Measurements from ENCODE around the gene GRID1. TPM values are rescaled to one million over a fixed set of nuclear protein-coding genes. Genes with fewer than 3 reads are reported as not detected.

The GRID1 gene
- total and polyA plus RNA-seq, 10 of the 15 experiments (the other 5 are each of a cell fraction or from before 2014, with no cell fraction given) = 0.04 to 0.62 (median 0.08) TPM; not detected in 5

DNA sequence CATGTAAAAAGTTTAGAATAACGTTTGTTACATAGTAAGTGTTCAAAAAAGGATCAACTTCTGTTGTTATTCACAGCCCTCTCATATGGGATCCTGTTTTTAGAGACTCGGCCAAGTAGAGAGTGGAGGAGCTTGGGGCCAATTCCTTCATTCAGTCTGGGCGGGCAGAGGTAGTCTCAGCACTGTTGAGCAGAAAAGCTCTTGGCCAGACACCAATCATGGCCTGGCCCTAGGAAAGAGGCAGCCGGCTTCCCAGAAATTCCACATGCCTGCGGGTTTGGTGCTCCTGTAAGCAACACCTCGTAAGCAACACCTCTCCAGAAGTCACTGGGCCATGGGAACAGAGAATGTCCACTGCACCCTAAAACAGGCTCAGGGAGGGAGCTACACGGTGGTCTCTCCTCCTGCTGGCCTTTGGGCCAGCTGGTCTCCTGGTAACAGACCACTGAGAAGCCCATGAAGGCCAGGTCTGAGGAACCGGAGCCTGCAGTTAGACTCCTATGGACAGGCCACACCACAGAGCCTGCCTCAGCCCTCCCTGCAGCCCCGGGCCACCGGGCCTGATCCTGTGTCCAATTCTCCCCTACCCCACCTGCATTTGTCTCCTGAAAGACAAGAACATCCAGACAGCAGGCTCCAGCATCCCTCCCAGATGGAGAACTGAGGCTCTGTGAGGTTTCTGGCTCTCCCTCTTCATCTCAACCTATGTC lies 149.1 kb downstream of the GRID1 start:
- Histone ChIP-seq H4K20me1 (ENCODE audit: control insufficient read depth, insufficient read depth) (no peaks in the 10 kb centered on the region), H3K27me3 (replicated peaks in 1 of 2; ENCODE audit: control insufficient read depth in 2 of 2, insufficient read depth in 2 of 2, low read length in 1 of 2) (peaks cover 1 to 4% of the 10 kb centered on the region in 2 experiments; a peak in 2 of 4 replicates), H2AFZ (ENCODE audit: control insufficient read depth, low read depth, low read length) (no peak overlapping the region), H3K4me3 (no peak overlapping the region), H3K9me3 (replicated peaks; ENCODE audit: control insufficient read depth, insufficient read depth, low read length) (no peaks in the 10 kb centered on the region), H3K36me3 (ENCODE audit: control insufficient read depth in 2 of 2, insufficient read depth in 2 of 2, low read length in 1 of 2) (no peaks in the 10 kb centered on the region), H3K4me1 (ENCODE audit: control insufficient read depth, insufficient read depth, low read length) (no peaks in the 10 kb centered on the region), H3K79me2 (ENCODE audit: control insufficient read depth, insufficient read depth, low read length) (no peaks in the 10 kb centered on the region), H3K27ac (ENCODE audit: control insufficient read depth, insufficient read depth) (no peak overlapping the region), H3K9ac (ENCODE audit: control insufficient read depth, insufficient read depth, low read length) (no peak overlapping the region), H3K4me2 (ENCODE audit: control insufficient read depth, insufficient read depth) (no peak overlapping the region)
- POLR2A ChIA-PET = no interaction called here
- TF ChIP-seq BRCA1 (IDR thresholded peaks at IDR 0.05; ENCODE audit: low read depth, low read length) (no peak), POLR2A (IDR thresholded peaks at IDR 0.05; ENCODE audit: low read depth, low read length) (no peak), IKZF1 (conservative IDR thresholded peaks at IDR 0.05) (no peak), RELA (IDR thresholded peaks at IDR 0.05; ENCODE audit: borderline replicate concordance, partially characterized antibody) (no peak), CEBPB (IDR thresholded peaks at IDR 0.05; ENCODE audit: borderline replicate concordance in 1 of 2, low read depth in 2 of 2, low read length in 2 of 2) (no peak)
- no peak for DNase-seq (ENCODE audit: low read depth, low spot score)
- ATAC-seq = no peak
- WGBS (ENCODE audit: insufficient coverage, insufficient replicate concordance, low lambda C conversion rate, missing lambda C conversion rate) = 23% methylated on average over 10 of the region's 10 CpGs
- SMC1A ChIA-PET (ENCODE audit: uncharacterized antibody, unreplicated experiment) = no interaction called here
- CTCF ChIA-PET = interaction anchor here (1.2 kb wide), 1 partner anchor 152 kb away, joined by 4 read pairs; no protein-coding TSS in a partner anchor
- RAD21 ChIA-PET (ENCODE audit: unreplicated experiment) = no interaction called here
- intact Hi-C loops (cut with micrococcal nuclease; ENCODE audit: unreplicated experiment) = no loop called here
- FAIRE-seq = no peak
- in situ Hi-C loops (cut with MboI) = no loop called here
- BruUV-seq (replicated peaks) = no TSS peak

DNA sequence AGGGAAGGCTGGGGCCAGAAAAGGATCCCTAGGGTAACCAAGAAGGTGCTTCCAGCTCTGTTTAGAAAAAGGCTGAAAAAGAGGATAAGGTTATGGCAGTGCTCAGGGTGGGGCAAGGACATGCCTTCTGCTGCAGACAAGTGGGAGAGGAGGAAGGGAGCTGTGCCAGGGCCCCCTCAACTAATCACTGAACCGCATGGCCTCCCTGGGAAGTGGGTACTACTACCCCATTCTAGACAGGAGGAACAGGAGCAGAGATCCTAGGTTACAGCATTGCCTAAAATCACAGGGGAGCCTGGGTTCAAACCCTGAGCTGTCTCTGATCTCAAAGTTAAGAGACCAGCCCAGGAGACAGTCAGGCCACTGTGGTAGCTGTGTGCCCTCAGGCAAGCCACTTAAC lies 149.7 kb downstream of the GRID1 start:
- intact Hi-C loops (cut with micrococcal nuclease; ENCODE audit: unreplicated experiment) (no loop called here), in situ Hi-C loops (cut with MboI) (no loop called here)
- ATAC-seq (no peak), DNase-seq (ENCODE audit: low read depth, low spot score) (no peak), FAIRE-seq (no peak)
- SMC1A ChIA-PET (ENCODE audit: uncharacterized antibody, unreplicated experiment) = no interaction called here
- 17% methylated on average over 1 of the region's 1 CpG for WGBS (ENCODE audit: insufficient coverage, insufficient replicate concordance, low lambda C conversion rate, missing lambda C conversion rate)
- Histone ChIP-seq H3K9me3 (replicated peaks; ENCODE audit: control insufficient read depth, insufficient read depth, low read length) (no peaks in the 10 kb centered on the region), H3K27ac (ENCODE audit: control insufficient read depth, insufficient read depth) (no peak overlapping the region), H3K36me3 (ENCODE audit: control insufficient read depth in 2 of 2, insufficient read depth in 2 of 2, low read length in 1 of 2) (no peaks in the 10 kb centered on the region), H3K4me2 (ENCODE audit: control insufficient read depth, insufficient read depth) (no peak overlapping the region), H3K79me2 (ENCODE audit: control insufficient read depth, insufficient read depth, low read length) (no peaks in the 10 kb centered on the region), H3K27me3 (replicated peaks in 1 of 2; ENCODE audit: control insufficient read depth in 2 of 2, insufficient read depth in 2 of 2, low read length in 1 of 2) (peaks cover 1 to 4% of the 10 kb centered on the region in 2 experiments; a peak in 2 of 4 replicates), H2AFZ (ENCODE audit: control insufficient read depth, low read depth, low read length) (no peak overlapping the region), H3K9ac (ENCODE audit: control insufficient read depth, insufficient read depth, low read length) (no peak overlapping the region), H4K20me1 (ENCODE audit: control insufficient read depth, insufficient read depth) (no peaks in the 10 kb centered on the region), H3K4me3 (no peak overlapping the region), H3K4me1 (ENCODE audit: control insufficient read depth, insufficient read depth, low read length) (no peaks in the 10 kb centered on the region)
- RAD21 ChIA-PET (ENCODE audit: unreplicated experiment) = no interaction called here
- CTCF ChIA-PET = interaction anchor here (0.7 to 1.2 kb wide), 2 partner anchors 153 to 253 kb away, joined by 3 to 4 read pairs; no protein-coding TSS in a partner anchor
- POLR2A ChIA-PET = no interaction called here
- no TSS peak for BruUV-seq (replicated peaks)
- no peak for TF ChIP-seq NFYA (IDR thresholded peaks at IDR 0.05; ENCODE audit: borderline replicate concordance, low read depth, low read length)
- TF ChIP-seq TCF12 (IDR thresholded peaks at IDR 0.05; ENCODE audit: low read depth, low read length) = no peak
- no peak for TF ChIP-seq ZNF622 (IDR thresholded peaks at IDR 0.05)
- TF ChIP-seq, protein P1, sequence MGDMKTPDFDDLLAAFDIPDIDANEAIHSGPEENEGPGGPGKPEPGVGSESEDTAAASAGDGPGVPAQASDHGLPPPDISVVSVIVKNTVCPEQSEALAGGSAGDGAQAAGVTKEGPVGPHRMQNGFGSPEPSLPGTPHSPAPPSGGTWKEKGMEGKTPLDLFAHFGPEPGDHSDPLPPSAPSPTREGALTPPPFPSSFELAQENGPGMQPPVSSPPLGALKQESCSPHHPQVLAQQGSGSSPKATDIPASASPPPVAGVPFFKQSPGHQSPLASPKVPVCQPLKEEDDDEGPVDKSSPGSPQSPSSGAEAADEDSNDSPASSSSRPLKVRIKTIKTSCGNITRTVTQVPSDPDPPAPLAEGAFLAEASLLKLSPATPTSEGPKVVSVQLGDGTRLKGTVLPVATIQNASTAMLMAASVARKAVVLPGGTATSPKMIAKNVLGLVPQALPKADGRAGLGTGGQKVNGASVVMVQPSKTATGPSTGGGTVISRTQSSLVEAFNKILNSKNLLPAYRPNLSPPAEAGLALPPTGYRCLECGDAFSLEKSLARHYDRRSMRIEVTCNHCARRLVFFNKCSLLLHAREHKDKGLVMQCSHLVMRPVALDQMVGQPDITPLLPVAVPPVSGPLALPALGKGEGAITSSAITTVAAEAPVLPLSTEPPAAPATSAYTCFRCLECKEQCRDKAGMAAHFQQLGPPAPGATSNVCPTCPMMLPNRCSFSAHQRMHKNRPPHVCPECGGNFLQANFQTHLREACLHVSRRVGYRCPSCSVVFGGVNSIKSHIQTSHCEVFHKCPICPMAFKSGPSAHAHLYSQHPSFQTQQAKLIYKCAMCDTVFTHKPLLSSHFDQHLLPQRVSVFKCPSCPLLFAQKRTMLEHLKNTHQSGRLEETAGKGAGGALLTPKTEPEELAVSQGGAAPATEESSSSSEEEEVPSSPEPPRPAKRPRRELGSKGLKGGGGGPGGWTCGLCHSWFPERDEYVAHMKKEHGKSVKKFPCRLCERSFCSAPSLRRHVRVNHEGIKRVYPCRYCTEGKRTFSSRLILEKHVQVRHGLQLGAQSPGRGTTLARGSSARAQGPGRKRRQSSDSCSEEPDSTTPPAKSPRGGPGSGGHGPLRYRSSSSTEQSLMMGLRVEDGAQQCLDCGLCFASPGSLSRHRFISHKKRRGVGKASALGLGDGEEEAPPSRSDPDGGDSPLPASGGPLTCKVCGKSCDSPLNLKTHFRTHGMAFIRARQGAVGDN (IDR thresholded peaks at IDR 0.05) = no peak
- no peak for TF ChIP-seq SP1 (IDR thresholded peaks at IDR 0.05; ENCODE audit: low read depth, low read length)
- TF ChIP-seq CBX5 (IDR thresholded peaks at IDR 0.05; ENCODE audit: low read depth) = no peak
- no peak for TF ChIP-seq NFIC (IDR thresholded peaks at IDR 0.05; ENCODE audit: low read depth, low read length)
- TF ChIP-seq RUNX3 (IDR thresholded peaks at IDR 0.05; ENCODE audit: low read length) = no peak
